ENCODE measurements around the gene UCKL1. TPM values are rescaled to one million over a fixed set of nuclear protein-coding genes. Genes with fewer than 3 reads are reported as not detected.
"Not testable (repeated sequence)": the region's sequence is repeated elsewhere in the genome, so short reads cannot be mapped to it uniquely, and the experiment has no call there.

UCKL1 gene
- total RNA-seq, 1 experiment from 2014 or later: 43.7 TPM

DNA sequence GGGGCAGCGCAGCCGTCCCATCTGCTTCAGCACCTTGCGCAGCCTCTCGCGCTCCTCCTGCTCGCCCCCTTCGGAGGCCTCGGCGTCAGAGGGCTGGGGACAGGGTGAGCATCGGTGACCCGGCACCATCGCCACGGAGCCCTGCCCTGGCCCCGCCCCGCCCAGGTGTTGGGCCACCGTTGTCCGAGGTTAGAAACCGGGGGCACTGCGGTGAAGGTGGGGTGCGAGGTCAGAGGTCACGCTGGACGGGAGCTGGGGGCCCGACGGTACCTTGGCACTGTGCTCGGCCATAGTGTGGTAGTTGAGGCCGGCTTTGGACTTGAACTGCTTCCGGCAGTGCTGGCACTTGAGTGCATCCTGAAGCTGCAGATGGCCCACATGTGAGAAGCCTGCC lies 7.1 kb upstream of the UCKL1 start:
- intact Hi-C loops (cut with micrococcal nuclease): no loop called here
- POLR2A ChIA-PET: interaction anchor here (0.7 kb wide), 1 partner anchor 10 kb away, joined by 5 read pairs; no protein-coding TSS in a partner anchor
- DNase-seq (ENCODE audit: unreplicated experiment): no peak
- no peaks in the 10 kb centered on the region for H3K9me3 Mint-ChIP-seq (ENCODE audit: unreplicated experiment)
- H3K27ac Mint-ChIP-seq (ENCODE audit: low read depth, unreplicated experiment): no peak overlapping the region
- peaks cover 7% of the 10 kb centered on the region for H3K4me1 Mint-ChIP-seq (ENCODE audit: insufficient read depth, unreplicated experiment)
- TF ChIP-seq, protein P1, sequence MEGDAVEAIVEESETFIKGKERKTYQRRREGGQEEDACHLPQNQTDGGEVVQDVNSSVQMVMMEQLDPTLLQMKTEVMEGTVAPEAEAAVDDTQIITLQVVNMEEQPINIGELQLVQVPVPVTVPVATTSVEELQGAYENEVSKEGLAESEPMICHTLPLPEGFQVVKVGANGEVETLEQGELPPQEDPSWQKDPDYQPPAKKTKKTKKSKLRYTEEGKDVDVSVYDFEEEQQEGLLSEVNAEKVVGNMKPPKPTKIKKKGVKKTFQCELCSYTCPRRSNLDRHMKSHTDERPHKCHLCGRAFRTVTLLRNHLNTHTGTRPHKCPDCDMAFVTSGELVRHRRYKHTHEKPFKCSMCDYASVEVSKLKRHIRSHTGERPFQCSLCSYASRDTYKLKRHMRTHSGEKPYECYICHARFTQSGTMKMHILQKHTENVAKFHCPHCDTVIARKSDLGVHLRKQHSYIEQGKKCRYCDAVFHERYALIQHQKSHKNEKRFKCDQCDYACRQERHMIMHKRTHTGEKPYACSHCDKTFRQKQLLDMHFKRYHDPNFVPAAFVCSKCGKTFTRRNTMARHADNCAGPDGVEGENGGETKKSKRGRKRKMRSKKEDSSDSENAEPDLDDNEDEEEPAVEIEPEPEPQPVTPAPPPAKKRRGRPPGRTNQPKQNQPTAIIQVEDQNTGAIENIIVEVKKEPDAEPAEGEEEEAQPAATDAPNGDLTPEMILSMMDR (IDR thresholded peaks at IDR 0.05; ENCODE audit: unreplicated experiment): no peak
- no peak overlapping the region for H3K4me3 Mint-ChIP-seq (ENCODE audit: unreplicated experiment)
- peaks cover 20% of the 10 kb centered on the region for H3K36me3 Mint-ChIP-seq (ENCODE audit: insufficient read depth, unreplicated experiment)
- no TSS peak for BruUV-seq (replicated peaks)
- H3K27me3 Mint-ChIP-seq (ENCODE audit: insufficient read depth, unreplicated experiment): no peaks in the 10 kb centered on the region
- CTCF ChIA-PET: no interaction called here

- ChIA-PET CTCF (no interaction called here), POLR2A (interaction anchor here (0.7 to 1.7 kb wide), 2 partner anchors 11 to 18 kb away, joined by 5 read pairs; partner anchors contain the start of gene PRPF6)
- Mint-ChIP-seq H3K36me3 (ENCODE audit: insufficient read depth, unreplicated experiment) (peaks cover 21% of the 10 kb centered on the region), H3K4me1 (ENCODE audit: insufficient read depth, unreplicated experiment) (peaks cover 8% of the 10 kb centered on the region), H3K27me3 (ENCODE audit: insufficient read depth, unreplicated experiment) (no peaks in the 10 kb centered on the region), H3K9me3 (ENCODE audit: unreplicated experiment) (no peaks in the 10 kb centered on the region), H3K4me3 (ENCODE audit: unreplicated experiment) (no peak overlapping the region), H3K27ac (ENCODE audit: low read depth, unreplicated experiment) (no peak overlapping the region)
- intact Hi-C loops (cut with micrococcal nuclease): no loop called here
- no peak for DNase-seq (ENCODE audit: unreplicated experiment)
- TF ChIP-seq, protein P1 (IDR thresholded peaks at IDR 0.05; ENCODE audit: unreplicated experiment): no peak
- BruUV-seq (replicated peaks): no TSS peak
Measured at GRCh38 chr20:63962426-63963347, 6.5 kb upstream of the UCKL1 start.

DNA sequence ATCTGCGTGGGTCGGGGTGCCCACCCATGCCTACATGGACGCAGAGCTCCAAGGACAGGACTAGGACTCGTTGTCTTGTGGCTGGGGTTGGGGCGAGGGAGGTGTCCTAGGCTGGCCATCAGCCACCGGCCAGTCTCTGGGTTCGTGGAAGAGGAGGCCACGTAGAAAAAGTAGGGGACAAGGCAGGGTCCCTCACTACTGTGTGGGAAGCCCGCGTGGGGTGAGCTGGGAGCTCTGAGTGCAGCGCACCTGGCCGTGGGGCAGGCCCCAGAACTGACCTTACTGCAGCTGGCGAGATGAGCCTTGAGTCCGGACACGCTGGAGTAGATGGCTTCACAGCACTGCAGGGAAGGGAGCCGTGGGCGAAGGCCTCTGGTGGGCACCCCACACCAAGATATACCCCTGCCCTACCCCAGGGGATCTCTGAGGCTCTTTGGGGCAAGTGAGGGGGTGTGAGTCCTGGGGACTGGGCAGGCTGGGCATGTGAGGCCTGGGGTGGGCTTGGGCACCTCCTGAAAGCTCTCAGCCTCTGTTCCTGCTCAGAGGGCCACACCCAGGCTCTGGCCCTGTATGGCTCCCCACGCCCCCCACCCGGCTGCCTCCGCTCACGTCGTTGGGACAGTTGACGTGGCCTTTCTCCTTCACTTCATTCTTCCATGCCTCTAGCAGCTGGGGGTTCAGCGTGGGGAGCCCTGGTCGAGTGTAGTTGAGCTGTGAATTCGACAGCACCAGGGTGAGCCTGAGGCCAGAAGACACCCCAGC lies 5.6 kb upstream of the UCKL1 start:
- Mint-ChIP-seq H3K27me3 (ENCODE audit: insufficient read depth, unreplicated experiment) (no peaks in the 10 kb centered on the region), H3K4me3 (ENCODE audit: unreplicated experiment) (no peak overlapping the region), H3K36me3 (ENCODE audit: insufficient read depth, unreplicated experiment) (peaks cover 21% of the 10 kb centered on the region), H3K27ac (ENCODE audit: low read depth, unreplicated experiment) (no peak overlapping the region), H3K4me1 (ENCODE audit: insufficient read depth, unreplicated experiment) (peaks cover 8% of the 10 kb centered on the region), H3K9me3 (ENCODE audit: unreplicated experiment) (no peaks in the 10 kb centered on the region)
- TF ChIP-seq, protein P1 (IDR thresholded peaks at IDR 0.05; ENCODE audit: unreplicated experiment): no peak
- BruUV-seq (replicated peaks): no TSS peak
- intact Hi-C loops (cut with micrococcal nuclease): no loop called here
- ChIA-PET POLR2A (interaction anchor here (1.7 kb wide), 1 partner anchor 19 kb away, joined by 5 read pairs; the partner anchor contains the start of gene PRPF6), CTCF (interaction anchor here (1.2 kb wide), 1 partner anchor 425 kb away, joined by 5 read pairs; the partner anchor contains the start of gene PTK6)
- DNase-seq (ENCODE audit: unreplicated experiment): no peak

- ChIA-PET CTCF (interaction anchor here (1.2 to 1.4 kb wide), 2 partner anchors 19 to 424 kb away, joined by 4 to 5 read pairs; partner anchors contain the start of genes PRPF6 and PTK6), POLR2A (interaction anchor here (1.7 kb wide), 1 partner anchor 20 kb away, joined by 5 read pairs; the partner anchor contains the start of gene PRPF6)
- peaks cover 13% of the 10 kb centered on the region for H3K36me3 Mint-ChIP-seq (ENCODE audit: insufficient read depth, unreplicated experiment)
- BruUV-seq (replicated peaks); H3K4me1 Mint-ChIP-seq (ENCODE audit: insufficient read depth, unreplicated experiment); DNase-seq (ENCODE audit: unreplicated experiment); H3K9me3 Mint-ChIP-seq (ENCODE audit: unreplicated experiment); H3K4me3 Mint-ChIP-seq (ENCODE audit: unreplicated experiment); H3K27ac Mint-ChIP-seq (ENCODE audit: low read depth, unreplicated experiment); intact Hi-C loops (cut with micrococcal nuclease); H3K27me3 Mint-ChIP-seq (ENCODE audit: insufficient read depth, unreplicated experiment): not testable (repeated sequence)
Measured at GRCh38 chr20:63960654-63961621, 4.7 kb upstream of the UCKL1 start.

Measured in MCF 10A (cell line).